Type B pancreatic cell (in vitro differentiated cells): ENCODE measurements around the gene RASSF8. TPM values are rescaled to one million over a fixed set of nuclear protein-coding genes. Genes with fewer than 3 reads are reported as not detected.

Experiments used
- DNase-seq: peaks from one replicate; pipeline ENCODE4 v3.0.0; 2021; ENCODE audit warnings: mixed read lengths; ENCODE audit not compliant: unreplicated experiment; ENCODE audit errors: extremely low spot score
- H3K27ac Mint-ChIP-seq: 2 replicates; pipeline ENCODE4 v1.8.0; 2021; ENCODE audit warnings: mild to moderate bottlenecking, mixed read lengths
- H3K27me3 Mint-ChIP-seq: 2 replicates; pipeline ENCODE4 v1.8.0; 2021; ENCODE audit warnings: mixed read lengths
- H3K36me3 Mint-ChIP-seq: 2 replicates; pipeline ENCODE4 v1.8.0; 2021; ENCODE audit warnings: mixed read lengths
- H3K4me1 Mint-ChIP-seq: one replicate; pipeline ENCODE4 v1.8.0; 2021; ENCODE audit warnings: mixed read lengths; ENCODE audit not compliant: unreplicated experiment
- H3K4me3 Mint-ChIP-seq: 2 replicates; pipeline ENCODE4 v1.8.0; 2021; ENCODE audit warnings: mild to moderate bottlenecking, mixed read lengths
- H3K9me3 Mint-ChIP-seq: 2 replicates; pipeline ENCODE4 v1.8.0; 2021; ENCODE audit warnings: mixed read lengths
- CTCF ChIP-seq: fragments of 200-600 bp; sonication (generic); conservative IDR thresholded peaks from 2 replicates; pipeline ENCODE4 v1.5.0; 2021; ENCODE audit warnings: antibody characterized with exemption, mild to moderate bottlenecking
- total RNA-seq: library from RNA; stranded (reverse); gene quantifications from 2 replicates; pipeline ENCODE4 v1.2.1, GENCODE V29; 2021; ENCODE audit warnings: low replicate concordance

Gene RASSF8
- total RNA-seq, 1 donor from 2014 or later = 46.3 TPM

- TF ChIP-seq CTCF = no peak
- H3K27ac Mint-ChIP-seq = no peak overlapping the region
- H3K36me3 Mint-ChIP-seq = peaks cover 4% of the 10 kb centered on the region
- H3K4me1 Mint-ChIP-seq = peaks cover 7% of the 10 kb centered on the region
- no peak for DNase-seq
- peaks cover 76% of the 10 kb centered on the region for H3K27me3 Mint-ChIP-seq
- H3K4me3 Mint-ChIP-seq = peak overlapping the region; percentile 88
- no peaks in the 10 kb centered on the region for H3K9me3 Mint-ChIP-seq
Observed at GRCh38 chr12:26120561-26121274, 162.2 kb downstream of the RASSF8 start.

- H3K4me1 Mint-ChIP-seq = peaks cover 7% of the 10 kb centered on the region
- TF ChIP-seq CTCF = no peak
- no peaks in the 10 kb centered on the region for H3K9me3 Mint-ChIP-seq
- peak overlapping the region; percentile 88 for H3K4me3 Mint-ChIP-seq
- DNase-seq = no peak
- peaks cover 4% of the 10 kb centered on the region for H3K36me3 Mint-ChIP-seq
- H3K27me3 Mint-ChIP-seq = peaks cover 80% of the 10 kb centered on the region
- peak overlapping the region; percentile 79 for H3K27ac Mint-ChIP-seq
Observed at GRCh38 chr12:26121323-26122060, 163.0 kb downstream of the RASSF8 start.

GRCh38 chr12:26122061-26122680 is 163.7 kb downstream of the RASSF8 start:
- peaks cover 4% of the 10 kb centered on the region for H3K36me3 Mint-ChIP-seq
- peak overlapping the region; percentile 79 for H3K27ac Mint-ChIP-seq
- no peaks in the 10 kb centered on the region for H3K9me3 Mint-ChIP-seq
- H3K27me3 Mint-ChIP-seq = peaks cover 80% of the 10 kb centered on the region
- TF ChIP-seq CTCF = no peak
- no peak for DNase-seq
- peaks cover 7% of the 10 kb centered on the region for H3K4me1 Mint-ChIP-seq
- peak overlapping the region; percentile 88 for H3K4me3 Mint-ChIP-seq

GRCh38 chr12:26122681-26123481 is 164.4 kb downstream of the RASSF8 start:
- Mint-ChIP-seq H3K36me3 (peaks cover 10% of the 10 kb centered on the region), H3K4me3 (peak overlapping the region; percentile 94), H3K27me3 (peaks cover 83% of the 10 kb centered on the region), H3K9me3 (no peaks in the 10 kb centered on the region), H3K4me1 (peaks cover 7% of the 10 kb centered on the region), H3K27ac (peak overlapping the region; percentile 83)
- peak; percentile 30 for TF ChIP-seq CTCF
- peak; percentile 73 for DNase-seq

- peaks cover 14% of the 10 kb centered on the region for H3K36me3 Mint-ChIP-seq
- peak overlapping the region; percentile 83 for H3K27ac Mint-ChIP-seq
- peaks cover 7% of the 10 kb centered on the region for H3K4me1 Mint-ChIP-seq
- no peak for DNase-seq
- H3K4me3 Mint-ChIP-seq = peak overlapping the region; percentile 94
- no peaks in the 10 kb centered on the region for H3K9me3 Mint-ChIP-seq
- peaks cover 85% of the 10 kb centered on the region for H3K27me3 Mint-ChIP-seq
- no peak for TF ChIP-seq CTCF
Observed at GRCh38 chr12:26123482-26123980, 165.0 kb downstream of the RASSF8 start.
